GM19455 (cell line): Measurements from ENCODE around the gene GOLGA6L7.
"Not testable (repeated sequence)": the region's sequence is repeated elsewhere in the genome, so short reads cannot be mapped to it uniquely, and the experiment has no call there.

Experiments
- ATAC-seq: cut with Tn5 transposase; IDR thresholded peaks from one replicate; pipeline ENCODE4 v1.9.1; 2021; ENCODE audit not compliant: unreplicated experiment

GOLGA6L7 gene

GRCh38 chr15:28847247-28847646 lies 1.2 kb downstream of the GOLGA6L7 start:
- ATAC-seq, result not testable (repeated sequence)

GRCh38 chr15:28844147-28844546 lies 4.3 kb downstream of the GOLGA6L7 start:
- not testable (repeated sequence) for ATAC-seq

GRCh38 chr15:28843520-28843919 lies 4.9 kb downstream of the GOLGA6L7 start:
- not testable (repeated sequence) for ATAC-seq

GRCh38 chr15:28842210-28842609 lies 6.2 kb downstream of the GOLGA6L7 start:
- ATAC-seq, result not testable (repeated sequence)

GRCh38 chr15:28840285-28840684 lies 8.2 kb downstream of the GOLGA6L7 start:
- not testable (repeated sequence) for ATAC-seq

GRCh38 chr15:28834957-28835585 lies 13.4 kb downstream of the GOLGA6L7 start:
- ATAC-seq, result not testable (repeated sequence)

- ATAC-seq, result not testable (repeated sequence)
Observed at GRCh38 chr15:28831897-28832587, 16.4 kb downstream of the GOLGA6L7 start.

- not testable (repeated sequence) for ATAC-seq
Observed at GRCh38 chr15:28821420-28821819, 27.0 kb downstream of the GOLGA6L7 start.

- ATAC-seq, result not testable (repeated sequence)
Observed at GRCh38 chr15:28819930-28820295, 28.5 kb downstream of the GOLGA6L7 start.

- not testable (repeated sequence) for ATAC-seq
Observed at GRCh38 chr15:28819019-28819929, 29.2 kb downstream of the GOLGA6L7 start.

- ATAC-seq, result not testable (repeated sequence)
Observed at GRCh38 chr15:28818168-28818567, 30.3 kb downstream of the GOLGA6L7 start.

GRCh38 chr15:28814059-28814458 lies 34.4 kb downstream of the GOLGA6L7 start:
- not testable (repeated sequence) for ATAC-seq

GRCh38 chr15:28813392-28813791 lies 35.1 kb downstream of the GOLGA6L7 start:
- not testable (repeated sequence) for ATAC-seq

GRCh38 chr15:28811852-28812550 lies 36.4 kb downstream of the GOLGA6L7 start:
- not testable (repeated sequence) for ATAC-seq

GRCh38 chr15:28810444-28810843 lies 38.0 kb downstream of the GOLGA6L7 start:
- ATAC-seq, result not testable (repeated sequence)

- ATAC-seq, result not testable (repeated sequence)
Observed at GRCh38 chr15:28808136-28808535, 40.3 kb downstream of the GOLGA6L7 start.

- not testable (repeated sequence) for ATAC-seq
Observed at GRCh38 chr15:28800366-28800765, 48.1 kb downstream of the GOLGA6L7 start.

- not testable (repeated sequence) for ATAC-seq
Observed at GRCh38 chr15:28798234-28798633, 50.2 kb downstream of the GOLGA6L7 start.

- ATAC-seq, result not testable (repeated sequence)
Observed at GRCh38 chr15:28794231-28794630, 54.2 kb downstream of the GOLGA6L7 start.
